H1 (cell line): ENCODE data around the gene FAM162A. TPM values are rescaled to one million over a fixed set of nuclear protein-coding genes. Genes with fewer than 3 reads are reported as not detected.

Source experiments
- CTCF ChIA-PET: fragments of 300-600 bp; sonication (Branson Sonifier 250); formaldehyde crosslinking; loops from one replicate; lab custom pipeline; 2021; ENCODE audit not compliant: partially characterized antibody; lab: Charles Lee
- POLR2A ChIA-PET: fragments of 300-600 bp; sonication (Branson Sonifier 250); formaldehyde crosslinking; loops from one replicate; lab custom pipeline; 2021; ENCODE audit warnings: inconsistent platforms; ENCODE audit not compliant: partially characterized antibody; lab: Charles Lee
- DNase-seq, 2 experiments: peaks; one replicate each; pipeline versions ENCODE4 v3.0.0 to v3.0.0-alpha.2; 2010 to 2022; ENCODE audit warnings: low spot score in 2 of 2, low read depth in 1 of 2, mixed read lengths in 1 of 2
- FAIRE-seq: peaks from 2 replicates; lab custom pipeline; 2011; peaks lifted over from hg19 to GRCh38; lab: Jason Lieb, UNC
- H2AFZ ChIP-seq: 2 replicates; pipeline ENCODE4 v1.8.1; 2012; ENCODE audit warnings: low read length, inconsistent platforms
- H2AK5ac ChIP-seq: 2 replicates; pipeline ENCODE4 v1.6.1; 2013; ENCODE audit warnings: low read depth, low read length
- H2BK120ac ChIP-seq: replicated peaks from 2 replicates; pipeline ENCODE3; 2013; ENCODE audit warnings: low read depth, low read length, inconsistent platforms
- H2BK12ac ChIP-seq: 2 replicates; pipeline ENCODE4 v1.6.1; 2013; ENCODE audit warnings: low read depth, low read length
- H2BK15ac ChIP-seq: 2 replicates; pipeline ENCODE4 v1.6.1; 2013; ENCODE audit warnings: low read length
- H2BK20ac ChIP-seq: 2 replicates; pipeline ENCODE4 v1.6.1; 2013; ENCODE audit warnings: low read length
- H2BK5ac ChIP-seq: 2 replicates; pipeline ENCODE4 v1.6.1; 2013; ENCODE audit warnings: low read depth, low read length
- H3K14ac ChIP-seq: 2 replicates; pipeline ENCODE4 v1.6.1; 2013; ENCODE audit warnings: inconsistent platforms; ENCODE audit not compliant: insufficient read length
- H3K18ac ChIP-seq: 2 replicates; pipeline ENCODE4 v1.6.1; 2013; ENCODE audit warnings: low read length; ENCODE audit errors: extremely low read depth
- H3K23ac ChIP-seq: 2 replicates; pipeline ENCODE4 v1.6.1; 2013; ENCODE audit warnings: inconsistent platforms; ENCODE audit not compliant: insufficient read length
- H3K23me2 ChIP-seq: 2 replicates; pipeline ENCODE4 v1.6.1; 2013; ENCODE audit warnings: low read depth, low read length
- H3K27ac ChIP-seq: 2 replicates; pipeline ENCODE4 v1.6.1; 2011; ENCODE audit warnings: low read depth, low read length, inconsistent platforms
- H3K27me3 ChIP-seq, 4 experiments: replicated peaks in 1 of 4; 1 replicate in 1 of 4; 2 replicates in 3 of 4; pipeline versions ENCODE4 v1.6.1 to v1.8.1; 2011 to 2013; ENCODE audit warnings: low read length in 3 of 4, mild to moderate bottlenecking in 3 of 4, inconsistent platforms in 2 of 4, mixed read lengths in 2 of 4, moderate library complexity in 1 of 4; ENCODE audit not compliant: control insufficient read depth in 3 of 4, insufficient read depth in 3 of 4; ENCODE audit errors: extremely low read depth in 1 of 4
- H3K36me3 ChIP-seq, 4 experiments: 2 replicates each; pipeline versions ENCODE4 v1.6.1 to v1.8.1; 2011 to 2013; ENCODE audit warnings: mild to moderate bottlenecking in 4 of 4, low read length in 3 of 4, moderate library complexity in 2 of 4, control low read depth in 1 of 4, inconsistent platforms in 1 of 4; ENCODE audit not compliant: insufficient read depth in 4 of 4, control insufficient read depth in 2 of 4
- H3K4ac ChIP-seq: replicated peaks from 2 replicates; pipeline ENCODE3; 2013; ENCODE audit warnings: low read length, low read depth, mixed read lengths, inconsistent platforms; ENCODE audit not compliant: insufficient read length
- H3K4me1 ChIP-seq, 4 experiments: replicated peaks in 1 of 4; 1 replicate in 1 of 4; 2 replicates in 3 of 4; pipeline versions ENCODE4 v1.6.1 to v1.8.1; 2011 to 2013; ENCODE audit warnings: low read length in 3 of 4, inconsistent platforms in 2 of 4, mixed read lengths in 1 of 4; ENCODE audit not compliant: insufficient read depth in 4 of 4, control insufficient read depth in 3 of 4
- H3K4me2 ChIP-seq, 2 experiments: 2 replicates each; pipeline versions ENCODE4 v1.6.1 to v1.8.1; 2011 to 2013; ENCODE audit warnings: low read depth in 2 of 2, low read length in 2 of 2, control low read depth in 1 of 2, inconsistent platforms in 1 of 2, mild to moderate bottlenecking in 1 of 2; ENCODE audit not compliant: insufficient read depth in 1 of 2
- H3K4me3 ChIP-seq, 4 experiments: fragments of 200-600, 300-600 bp in 1 of 4; sonication (generic), shearing (Covaris generic), sonication (Bioruptor Twin) in 1 of 4; 2 replicates each; pipeline versions ENCODE4 v1.5.1 to v1.8.1; 2011 to 2016; ENCODE audit warnings: low read length in 4 of 4, low read depth in 3 of 4, control low read depth in 2 of 4, inconsistent platforms in 2 of 4, mild to moderate bottlenecking in 2 of 4, mixed read lengths in 1 of 4, moderate library complexity in 1 of 4; ENCODE audit not compliant: insufficient read depth in 2 of 4; ENCODE audit errors: extremely low read depth in 1 of 4
- H3K56ac ChIP-seq: replicated peaks from 2 replicates; pipeline ENCODE3; 2013; ENCODE audit warnings: low read depth, mild to moderate bottlenecking, mixed read lengths, low read length, inconsistent platforms; ENCODE audit not compliant: insufficient read length
- H3K79me1 ChIP-seq: 2 replicates; pipeline ENCODE4 v1.6.1; 2013; ENCODE audit warnings: low read depth, low read length, control low read depth
- H3K79me2 ChIP-seq, 2 experiments: 2 replicates each; pipeline versions ENCODE4 v1.6.1 to v1.8.1; 2012 to 2013; ENCODE audit warnings: low read length in 2 of 2, mild to moderate bottlenecking in 2 of 2, inconsistent platforms in 1 of 2; ENCODE audit not compliant: insufficient read depth in 2 of 2, control insufficient read depth in 1 of 2
- H3K9ac ChIP-seq, 4 experiments: replicated peaks in 1 of 4; 1 replicate in 1 of 4; 2 replicates in 3 of 4; pipeline versions ENCODE4 v1.6.1 to v1.8.1; 2011 to 2013; ENCODE audit warnings: low read depth in 3 of 4, low read length in 3 of 4, control low read depth in 2 of 4, mild to moderate bottlenecking in 2 of 4, moderate library complexity in 2 of 4, inconsistent platforms in 1 of 4; ENCODE audit errors: extremely low read depth in 1 of 4
- H3K9me3 ChIP-seq, 2 experiments: 2 replicates each; pipeline versions ENCODE4 v1.6.1 to v1.8.1; 2012 to 2013; ENCODE audit warnings: mild to moderate bottlenecking in 2 of 2, moderate library complexity in 2 of 2, control low read depth in 1 of 2, inconsistent platforms in 1 of 2, low read depth in 1 of 2, low read length in 1 of 2, mixed read lengths in 1 of 2; ENCODE audit not compliant: insufficient read depth in 2 of 2
- H4K20me1 ChIP-seq, 2 experiments: replicated peaks in 1 of 2; 2 replicates each; pipeline versions ENCODE3 to v1.8.1; 2011 to 2013; ENCODE audit warnings: inconsistent platforms in 2 of 2, low read length in 2 of 2, mild to moderate bottlenecking in 1 of 2; ENCODE audit not compliant: insufficient read depth in 2 of 2, control insufficient read depth in 1 of 2
- H4K5ac ChIP-seq: 2 replicates; pipeline ENCODE4 v1.6.1; 2013; ENCODE audit warnings: low read length, low read depth, mixed read lengths, inconsistent platforms; ENCODE audit not compliant: insufficient read length
- H4K8ac ChIP-seq: 2 replicates; pipeline ENCODE4 v1.8.0; 2013; ENCODE audit warnings: mild to moderate bottlenecking, moderate library complexity, low read length, inconsistent platforms; ENCODE audit not compliant: insufficient read depth; ENCODE audit errors: extremely low read depth
- H4K91ac ChIP-seq: replicated peaks from 2 replicates; pipeline ENCODE3; 2013; ENCODE audit warnings: low read length, mixed read lengths, inconsistent platforms; ENCODE audit not compliant: insufficient read length
- CBX5 ChIP-seq: fragments of 300-800, 300-1000 bp; sonication (generic); IDR thresholded peaks from 2 replicates; pipeline ENCODE4 v1.7.1; 2016; ENCODE audit warnings: antibody characterized with exemption, low read length, low read depth
- FOSL1 ChIP-seq: IDR thresholded peaks from 2 replicates; pipeline ENCODE4 v1.6.1; 2011; ENCODE audit warnings: mild to moderate bottlenecking, low read depth, low read length, moderate library complexity; ENCODE audit not compliant: insufficient read depth
- GTF2F1 ChIP-seq: IDR thresholded peaks from 2 replicates; pipeline ENCODE4 v1.6.1; 2012; ENCODE audit warnings: low read depth, low read length, improper control_type of control experiment, borderline replicate concordance
- HDAC6 ChIP-seq: IDR thresholded peaks from one replicate; pipeline ENCODE4 v1.7.1; 2012; ENCODE audit warnings: low read depth, mild to moderate bottlenecking, inconsistent platforms, low read length, moderate library complexity
- MAFK ChIP-seq: IDR thresholded peaks from 2 replicates; pipeline ENCODE4 v1.6.1; 2012; ENCODE audit warnings: low read depth, mild to moderate bottlenecking, improper control_type of control experiment, low read length
- PHF8 ChIP-seq: fragments of 200-600 bp; sonication (generic); conservative IDR thresholded peaks from 2 replicates; pipeline ENCODE4 v1.7.1; 2012; ENCODE audit warnings: low read depth, mild to moderate bottlenecking, inconsistent platforms, low read length, moderate library complexity
- SAP30 ChIP-seq: fragments of 300-600 bp; sonication (generic); IDR thresholded peaks from 2 replicates; pipeline ENCODE4 v1.7.1; 2012; ENCODE audit warnings: low read length, moderate library complexity, mild to moderate bottlenecking, inconsistent platforms; ENCODE audit not compliant: insufficient read depth, insufficient replicate concordance
- SIX5 ChIP-seq: IDR thresholded peaks from 2 replicates; pipeline ENCODE4 v1.6.1; 2011; ENCODE audit warnings: mild to moderate bottlenecking, low read depth, low read length
- SP1 ChIP-seq: IDR thresholded peaks from 2 replicates; pipeline ENCODE4 v1.6.1; 2011; ENCODE audit warnings: low read depth, low read length
- YY1 ChIP-seq: IDR thresholded peaks from 2 replicates; pipeline ENCODE4 v1.6.1; 2011; ENCODE audit warnings: low read depth, mild to moderate bottlenecking, low read length
- WGBS, 2 experiments: shearing (Covaris generic) in 1 of 2; methylation state at CpG; one replicate each; pipeline versions ENCODE4 v1.1.6 to v1.1.7; 2013 to 2015; ENCODE audit warnings: low lambda C conversion rate in 2 of 2, mixed read lengths in 2 of 2, inconsistent platforms in 1 of 2, low coverage in 1 of 2, missing lambda C conversion rate in 1 of 2; ENCODE audit not compliant: insufficient replicate concordance in 2 of 2, insufficient coverage in 1 of 2, insufficient read length in 1 of 2; ENCODE audit errors: extremely low coverage in 1 of 2, missing lambda C conversion rate in 1 of 2; 5-methylcytosine and 5-hydroxymethylcytosine counted together
- polyA plus RNA-seq, 7 experiments: library from polyadenylated mRNA; depleted of rRNA in 3 of 7; stranded (reverse) in 5 of 7; unstranded in 2 of 7; fragments of >200 nt in 5 of 7; fragments of 200-250 nt in 2 of 7; gene quantifications; 1 replicate in 5 of 7; 2 replicates in 1 of 7; 4 replicates in 1 of 7; pipeline versions ENCODE4 v1.2.1 to v1.2.3, GENCODE V29; 2011 to 2013; ENCODE audit warnings: missing spikeins in 2 of 7, mixed read lengths in 2 of 7
- total RNA-seq: library from RNA; stranded (reverse); fragmentation: NEBNext Ultra II Directional; extraction: Animal tissue kit (Norgen Biotek cat#: 25700); gene quantifications from 2 replicates; pipeline ENCODE4 v1.2.1, GENCODE V29; 2021

FAM162A gene
- total and polyA plus RNA-seq, 2 of the 8 experiments (the other 6 are each of a cell fraction or from before 2014, with no cell fraction given): 38.2 to 59.7 TPM

DNA sequence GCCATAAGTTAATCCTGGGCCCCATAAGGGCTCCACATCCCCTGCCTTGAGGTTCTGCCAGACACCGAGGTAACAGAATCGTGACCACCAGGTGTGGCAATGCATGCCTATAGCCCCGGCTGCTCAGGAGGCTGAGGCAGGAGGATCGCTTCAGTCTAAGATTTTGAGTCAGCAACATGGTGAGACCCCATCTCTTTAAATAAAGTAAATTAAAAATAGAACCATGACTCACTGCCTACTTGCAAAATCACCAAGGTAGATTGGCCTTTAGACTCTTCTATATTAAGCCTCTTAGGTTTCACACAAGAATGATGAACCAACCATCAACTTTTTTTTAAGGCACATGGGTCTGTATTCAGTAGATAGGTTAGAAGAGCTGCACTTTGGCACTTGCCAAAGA is 22.2 kb downstream of the FAM162A start:
- H2BK20ac ChIP-seq: no peak overlapping the region
- H3K4me3 ChIP-seq: no peak overlapping the region
- no peaks in the 10 kb centered on the region for H3K23me2 ChIP-seq
- no peaks in the 10 kb centered on the region for H3K79me2 ChIP-seq
- no peak overlapping the region for H2BK12ac ChIP-seq
- no peak overlapping the region for H4K5ac ChIP-seq
- H2BK5ac ChIP-seq: no peak overlapping the region
- no peaks in the 10 kb centered on the region for H3K4me1 ChIP-seq
- H3K27me3 ChIP-seq: no peaks in the 10 kb centered on the region
- no peak overlapping the region for H2AK5ac ChIP-seq
- no peaks in the 10 kb centered on the region for H3K9me3 ChIP-seq
- no peak overlapping the region for H2AFZ ChIP-seq
- H3K4me2 ChIP-seq: no peak overlapping the region
- no peak overlapping the region for H2BK120ac ChIP-seq
- WGBS, 2 experiments: 87% methylated on average over 4 of the region's 4 CpGs; no CpG with 5 or more reads in 1 of the 2 experiments
- H4K8ac ChIP-seq: no peak overlapping the region
- DNase-seq: no peak
- H3K14ac ChIP-seq: no peak overlapping the region
- no peaks in the 10 kb centered on the region for H4K20me1 ChIP-seq
- no peaks in the 10 kb centered on the region for H3K79me1 ChIP-seq
- TF ChIP-seq FOSL1 (no peak), GTF2F1 (no peak), SAP30 (no peak), SIX5 (no peak), SP1 (no peak), PHF8 (no peak), YY1 (no peak), CBX5 (no peak), HDAC6 (no peak), MAFK (no peak)
- TF ChIP-seq, all 59 proteins: peak for 0
- no peak overlapping the region for H3K56ac ChIP-seq
- no peak overlapping the region for H3K23ac ChIP-seq
- no peak overlapping the region for H3K4ac ChIP-seq
- H4K91ac ChIP-seq: no peak overlapping the region
- FAIRE-seq: no peak
- ChIA-PET CTCF (interaction anchor here (1.6 kb wide), 1 partner anchor 10 kb away, joined by 9 read pairs; the partner anchor contains the start of gene WDR5B), POLR2A (interaction anchor here (1.5 kb wide), 1 partner anchor 10 kb away, joined by 6 read pairs; the partner anchor contains the start of gene WDR5B)
- H3K36me3 ChIP-seq: peaks cover 2 to 34% (median 28%) of the 10 kb centered on the region in 4 experiments
- H3K9ac ChIP-seq: no peak overlapping the region
- H2BK15ac ChIP-seq: no peak overlapping the region
- H3K18ac ChIP-seq: no peak overlapping the region
- H3K27ac ChIP-seq: no peak overlapping the region
